ENCODE data around the gene CLEC2A. TPM values are rescaled to one million over a fixed set of nuclear protein-coding genes. Genes with fewer than 3 reads are reported as not detected.
A peak's percentile ranks its signal among the peaks of the same experiment; 100 is the strongest.

The CLEC2A gene
- total and polyA plus RNA-seq, 2 experiments from 2014 or later = not detected

GRCh38 chr12:9868311-9868801 is 63.8 kb downstream of the CLEC2A start:
- peaks cover 56% of the 10 kb centered on the region for H3K79me2 ChIP-seq (ENCODE audit: insufficient read depth)
- H3K9ac ChIP-seq = peak overlapping the region; percentile 92
- H4K20me1 ChIP-seq (ENCODE audit: insufficient read depth) = no peaks in the 10 kb centered on the region
- H3K4me1 ChIP-seq (ENCODE audit: insufficient read depth) = peaks cover 28% of the 10 kb centered on the region
- H3K36me3 ChIP-seq (ENCODE audit: low read depth) = no peaks in the 10 kb centered on the region
- peak overlapping the region; percentile 99 for H3K4me2 ChIP-seq (ENCODE audit: unreplicated experiment)
- peak overlapping the region; percentile 78 for H3K4me3 ChIP-seq
- no peaks in the 10 kb centered on the region for H3K27me3 ChIP-seq (replicated peaks; ENCODE audit: insufficient read depth)
- peak; percentile 19 for DNase-seq
- peak overlapping the region; percentile 96 for H3K27ac ChIP-seq
- no peaks in the 10 kb centered on the region for H3K9me3 ChIP-seq (ENCODE audit: low read depth)
- 51 to 57% methylated on average over 11 of the region's 11 CpGs for WGBS, 2 experiments (ENCODE audit: low coverage in 1 of 2, low lambda C conversion rate in 2 of 2, missing lambda C conversion rate in 2 of 2)
- no peaks in the 10 kb centered on the region for H3K9me2 ChIP-seq (ENCODE audit: insufficient read depth)
- TF ChIP-seq EZH2 (IDR thresholded peaks at IDR 0.05; ENCODE audit: insufficient read depth, poor library complexity, severe bottlenecking) (no peak), EZH2phosphoT487 (IDR thresholded peaks at IDR 0.05; ENCODE audit: insufficient read depth, low read depth) (no peak)
- H3F3A ChIP-seq (ENCODE audit: insufficient read depth) = peaks cover 20% of the 10 kb centered on the region
- H2AFZ ChIP-seq = peak overlapping the region; percentile 96
- in situ Hi-C loops (cut with MboI) = no loop called here

- WGBS, 2 experiments (ENCODE audit: low coverage in 1 of 2, low lambda C conversion rate in 2 of 2, missing lambda C conversion rate in 2 of 2) = 8% methylated on average over 4 of the region's 4 CpGs
- H3K9ac ChIP-seq = peak overlapping the region; percentile 68
Measured at GRCh38 chr12:9867531-9867930, 64.6 kb downstream of the CLEC2A start.

GRCh38 chr12:9866860-9867269 is 65.3 kb downstream of the CLEC2A start:
- Histone ChIP-seq H4K20me1 (ENCODE audit: insufficient read depth) (no peaks in the 10 kb centered on the region), H3K4me2 (ENCODE audit: unreplicated experiment) (peak overlapping the region; percentile 99), H3K9ac (peak overlapping the region; percentile 68), H3K4me3 (peak overlapping the region; percentile 78), H3F3A (ENCODE audit: insufficient read depth) (peaks cover 20% of the 10 kb centered on the region), H3K36me3 (ENCODE audit: low read depth) (no peaks in the 10 kb centered on the region), H3K27ac (no peak overlapping the region), H3K27me3 (replicated peaks; ENCODE audit: insufficient read depth) (no peaks in the 10 kb centered on the region), H3K9me2 (ENCODE audit: insufficient read depth) (no peaks in the 10 kb centered on the region), H3K4me1 (ENCODE audit: insufficient read depth) (peaks cover 28% of the 10 kb centered on the region), H3K79me2 (ENCODE audit: insufficient read depth) (peaks cover 69% of the 10 kb centered on the region), H3K9me3 (ENCODE audit: low read depth) (no peaks in the 10 kb centered on the region), H2AFZ (peak overlapping the region; percentile 65)
- DNase-seq = no peak
- in situ Hi-C loops (cut with MboI) = no loop called here
- 56 to 60% methylated on average over 4 of the region's 4 CpGs for WGBS, 2 experiments (ENCODE audit: low coverage in 1 of 2, low lambda C conversion rate in 2 of 2, missing lambda C conversion rate in 2 of 2)
- no peak for TF ChIP-seq EZH2phosphoT487 (IDR thresholded peaks at IDR 0.05; ENCODE audit: insufficient read depth, low read depth)
- no peak for TF ChIP-seq EZH2 (IDR thresholded peaks at IDR 0.05; ENCODE audit: insufficient read depth, poor library complexity, severe bottlenecking)

More at GRCh38 chr12:9867531-9867930, 64.6 kb downstream of the CLEC2A start:
- no peaks in the 10 kb centered on the region for H4K20me1 ChIP-seq (ENCODE audit: insufficient read depth)
- peaks cover 64% of the 10 kb centered on the region for H3K79me2 ChIP-seq (ENCODE audit: insufficient read depth)
- no peaks in the 10 kb centered on the region for H3K9me2 ChIP-seq (ENCODE audit: insufficient read depth)
- in situ Hi-C loops (cut with MboI) = no loop called here
- H2AFZ ChIP-seq = peak overlapping the region; percentile 65
- peak overlapping the region; percentile 78 for H3K4me3 ChIP-seq
- peak overlapping the region; percentile 99 for H3K4me2 ChIP-seq (ENCODE audit: unreplicated experiment)
- H3K4me1 ChIP-seq (ENCODE audit: insufficient read depth) = peaks cover 28% of the 10 kb centered on the region
- H3K36me3 ChIP-seq (ENCODE audit: low read depth) = no peaks in the 10 kb centered on the region
- no peaks in the 10 kb centered on the region for H3K27me3 ChIP-seq (replicated peaks; ENCODE audit: insufficient read depth)
- TF ChIP-seq EZH2 (IDR thresholded peaks at IDR 0.05; ENCODE audit: insufficient read depth, poor library complexity, severe bottlenecking) (no peak), EZH2phosphoT487 (IDR thresholded peaks at IDR 0.05; ENCODE audit: insufficient read depth, low read depth) (no peak)
- peaks cover 20% of the 10 kb centered on the region for H3F3A ChIP-seq (ENCODE audit: insufficient read depth)
- no peaks in the 10 kb centered on the region for H3K9me3 ChIP-seq (ENCODE audit: low read depth)
- H3K27ac ChIP-seq = 0 out of 2 replicates have a peak overlapping the region, but pooled peaks have one; percentile 22
- DNase-seq = peak; percentile 35

- H3K9ac ChIP-seq = peak overlapping the region; percentile 38
- H4K20me1 ChIP-seq (ENCODE audit: insufficient read depth) = no peaks in the 10 kb centered on the region
- H2AFZ ChIP-seq = peak overlapping the region; percentile 65
- H3K27ac ChIP-seq = no peak overlapping the region
- WGBS, 2 experiments (ENCODE audit: low coverage in 1 of 2, low lambda C conversion rate in 2 of 2, missing lambda C conversion rate in 2 of 2) = 73% methylated on average over 4 of the region's 4 CpGs
- H3K36me3 ChIP-seq (ENCODE audit: low read depth) = no peaks in the 10 kb centered on the region
- DNase-seq = no peak
- H3K4me3 ChIP-seq = peak overlapping the region; percentile 53
- peaks cover 17% of the 10 kb centered on the region for H3F3A ChIP-seq (ENCODE audit: insufficient read depth)
- H3K9me3 ChIP-seq (ENCODE audit: low read depth) = no peaks in the 10 kb centered on the region
- H3K79me2 ChIP-seq (ENCODE audit: insufficient read depth) = peaks cover 81% of the 10 kb centered on the region
- TF ChIP-seq EZH2 (IDR thresholded peaks at IDR 0.05; ENCODE audit: insufficient read depth, poor library complexity, severe bottlenecking) = no peak
- no peak for TF ChIP-seq EZH2phosphoT487 (IDR thresholded peaks at IDR 0.05; ENCODE audit: insufficient read depth, low read depth)
- no peaks in the 10 kb centered on the region for H3K27me3 ChIP-seq (replicated peaks; ENCODE audit: insufficient read depth)
- in situ Hi-C loops (cut with MboI) = no loop called here
- peaks cover 26% of the 10 kb centered on the region for H3K4me1 ChIP-seq (ENCODE audit: insufficient read depth)
- no peaks in the 10 kb centered on the region for H3K9me2 ChIP-seq (ENCODE audit: insufficient read depth)
- peak overlapping the region; percentile 99 for H3K4me2 ChIP-seq (ENCODE audit: unreplicated experiment)
Measured at GRCh38 chr12:9864913-9865675, 67.1 kb downstream of the CLEC2A start.

Other genes starting within 250 kb of the CLEC2A start
- not detected in 2 replicates for gene CLECL1, start 199.3 kb downstream of the CLEC2A start, total RNA-seq (2014; rRNA removed; shearing (Covaris generic))
- gene CLECL1, start 199.3 kb downstream of the CLEC2A start, polyA plus RNA-seq (2016; fragmentation: Nextera tagmentation; extraction: Ambion mirVana) = not detected in 2 replicates
- gene CD69, start 171.5 kb downstream of the CLEC2A start, total RNA-seq (2014; rRNA removed; shearing (Covaris generic)) = not detected in 2 replicates
- gene CD69, start 171.5 kb downstream of the CLEC2A start, polyA plus RNA-seq (2016; fragmentation: Nextera tagmentation; extraction: Ambion mirVana) = not detected in 2 replicates
- gene KLRF1, start 104.9 kb downstream of the CLEC2A start, total RNA-seq (2014; rRNA removed; shearing (Covaris generic)) = not detected in 2 replicates
- not detected in 2 replicates for gene KLRF1, start 104.9 kb downstream of the CLEC2A start, polyA plus RNA-seq (2016; fragmentation: Nextera tagmentation; extraction: Ambion mirVana)
- gene CLEC2B, start 63.0 kb downstream of the CLEC2A start, total RNA-seq (2014; rRNA removed; shearing (Covaris generic)) = 6.2 and 7.2 TPM in 2 replicates
- gene CLEC2B, start 63.0 kb downstream of the CLEC2A start, polyA plus RNA-seq (2016; fragmentation: Nextera tagmentation; extraction: Ambion mirVana) = 11.7 and 12.2 TPM in 2 replicates
- gene KLRF2, start 50.9 kb downstream of the CLEC2A start, total RNA-seq (2014; rRNA removed; shearing (Covaris generic)) = not detected in 2 replicates
- gene KLRF2, start 50.9 kb downstream of the CLEC2A start, polyA plus RNA-seq (2016; fragmentation: Nextera tagmentation; extraction: Ambion mirVana) = not detected in 2 replicates
- not detected in 2 replicates for gene CLEC12A, start 39.0 kb upstream of the CLEC2A start, total RNA-seq (2014; rRNA removed; shearing (Covaris generic))
- gene CLEC12A, start 39.0 kb upstream of the CLEC2A start, polyA plus RNA-seq (2016; fragmentation: Nextera tagmentation; extraction: Ambion mirVana) = not detected in 2 replicates
- not detected in 2 replicates for gene CLEC1B, start 66.8 kb upstream of the CLEC2A start, total RNA-seq (2014; rRNA removed; shearing (Covaris generic))
- not detected in 2 replicates for gene CLEC1B, start 66.8 kb upstream of the CLEC2A start, polyA plus RNA-seq (2016; fragmentation: Nextera tagmentation; extraction: Ambion mirVana)
- not detected in 2 replicates for gene CLEC12B, start 78.3 kb upstream of the CLEC2A start, total RNA-seq (2014; rRNA removed; shearing (Covaris generic))
- not detected in 2 replicates for gene CLEC12B, start 78.3 kb upstream of the CLEC2A start, polyA plus RNA-seq (2016; fragmentation: Nextera tagmentation; extraction: Ambion mirVana)
- gene CLEC9A, start 98.3 kb upstream of the CLEC2A start, total RNA-seq (2014; rRNA removed; shearing (Covaris generic)) = not detected in 2 replicates
- gene CLEC9A, start 98.3 kb upstream of the CLEC2A start, polyA plus RNA-seq (2016; fragmentation: Nextera tagmentation; extraction: Ambion mirVana) = not detected in 2 replicates
- not detected in 2 replicates for gene CLEC1A, start 166.6 kb upstream of the CLEC2A start, total RNA-seq (2014; rRNA removed; shearing (Covaris generic))
- not detected in 2 replicates for gene CLEC1A, start 166.6 kb upstream of the CLEC2A start, polyA plus RNA-seq (2016; fragmentation: Nextera tagmentation; extraction: Ambion mirVana)
- not detected in 2 replicates for gene CLEC7A, start 197.8 kb upstream of the CLEC2A start, total RNA-seq (2014; rRNA removed; shearing (Covaris generic))
- not detected in 2 replicates for gene CLEC7A, start 197.8 kb upstream of the CLEC2A start, polyA plus RNA-seq (2016; fragmentation: Nextera tagmentation; extraction: Ambion mirVana)
- gene OLR1, start 239.8 kb upstream of the CLEC2A start, total RNA-seq (2014; rRNA removed; shearing (Covaris generic)) = 6.3 and 6.8 TPM in 2 replicates
- gene OLR1, start 239.8 kb upstream of the CLEC2A start, polyA plus RNA-seq (2016; fragmentation: Nextera tagmentation; extraction: Ambion mirVana) = 4.4 and 4.6 TPM in 2 replicates
- gene TMEM52B, start 246.7 kb upstream of the CLEC2A start, total RNA-seq (2014; rRNA removed; shearing (Covaris generic)) = 6.7 TPM in 1 of 2 replicates, not detected in the other
- gene TMEM52B, start 246.7 kb upstream of the CLEC2A start, polyA plus RNA-seq (2016; fragmentation: Nextera tagmentation; extraction: Ambion mirVana) = 0.25 and 0.98 TPM in 2 replicates